ENCODE data around the gene PIK3C2G. TPM values are rescaled to one million over a fixed set of nuclear protein-coding genes. Genes with fewer than 3 reads are reported as not detected.

The PIK3C2G gene
- total RNA-seq, 4 donors from 2014 or later: 0.30 TPM; not detected in 3

DNA sequence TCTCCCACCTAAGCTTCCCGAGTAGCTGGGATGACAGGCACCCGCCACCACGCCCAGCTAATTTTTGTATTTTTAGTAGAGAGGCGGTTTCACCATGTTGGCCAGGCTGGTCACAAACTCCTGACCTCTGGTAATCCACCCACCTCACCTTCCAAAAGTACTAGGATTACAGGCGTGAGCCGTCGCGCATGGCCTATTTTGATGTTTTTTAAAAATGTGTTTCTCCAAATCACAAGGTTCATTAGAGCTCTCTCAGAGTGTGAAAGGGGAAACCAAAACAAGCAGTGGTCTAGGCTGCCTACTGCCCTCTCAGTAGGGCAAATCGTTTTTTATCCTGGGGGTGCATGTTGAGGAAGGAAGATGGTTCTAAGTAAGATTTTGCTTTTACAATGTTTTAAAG lies 211.5 kb downstream of the PIK3C2G start:
- Histone ChIP-seq H3K27me3 (no peaks in the 10 kb centered on the region), H3K4me1 (no peaks in the 10 kb centered on the region), H3K4me3 (no peak overlapping the region), H3K36me3 (no peaks in the 10 kb centered on the region), H3K9me3 (no peaks in the 10 kb centered on the region), H3K27ac (no peak overlapping the region)
- no peak for TF ChIP-seq POLR2A (IDR thresholded peaks at IDR 0.05)
- TF ChIP-seq EP300 (IDR thresholded peaks at IDR 0.05): no peak
- TF ChIP-seq CTCF (IDR thresholded peaks at IDR 0.05): no peak
- no peak for DNase-seq (ENCODE audit: low spot score in 2 of 2)
- 93 to 94% methylated on average over 9 of the region's 9 CpGs for WGBS, 2 donors

DNA sequence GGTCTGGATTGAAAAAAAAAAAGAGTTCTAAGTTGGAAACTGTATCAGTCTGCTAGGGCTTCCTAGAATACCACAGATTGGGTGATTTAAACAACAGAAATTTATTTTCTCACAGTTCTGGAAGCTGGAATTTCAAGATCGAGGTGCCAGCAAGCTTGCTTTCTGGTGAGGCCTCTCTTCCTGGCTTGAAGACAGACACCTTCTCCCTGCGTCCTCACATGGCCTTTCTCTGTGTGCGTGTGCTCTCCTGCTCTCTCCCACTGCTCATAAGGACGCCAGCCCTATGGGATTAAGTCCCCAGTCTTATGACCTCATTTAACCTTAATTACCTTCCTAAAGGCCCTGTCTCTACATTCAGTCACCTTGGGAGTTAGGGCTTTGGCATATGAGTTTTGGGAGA lies 215.5 kb downstream of the PIK3C2G start:
- Histone ChIP-seq H3K27me3 (no peaks in the 10 kb centered on the region), H3K4me3 (no peak overlapping the region), H3K27ac (no peak overlapping the region), H3K36me3 (no peaks in the 10 kb centered on the region), H3K9me3 (no peaks in the 10 kb centered on the region), H3K4me1 (no peaks in the 10 kb centered on the region)
- WGBS, 2 donors: 75% methylated on average over 4 of the region's 4 CpGs
- no peak for DNase-seq (ENCODE audit: low spot score in 2 of 2)
- TF ChIP-seq CTCF (IDR thresholded peaks at IDR 0.05) (no peak), POLR2A (IDR thresholded peaks at IDR 0.05) (no peak), EP300 (IDR thresholded peaks at IDR 0.05) (no peak)

GRCh38 chr12:18479256-18479655 lies 217.9 kb downstream of the PIK3C2G start:
- H3K27ac ChIP-seq: no peak overlapping the region
- no peaks in the 10 kb centered on the region for H3K36me3 ChIP-seq
- H3K4me3 ChIP-seq: no peak overlapping the region
- no peaks in the 10 kb centered on the region for H3K9me3 ChIP-seq
- WGBS, 2 donors: 90 to 91% methylated on average over 3 of the region's 3 CpGs
- DNase-seq (ENCODE audit: low spot score in 2 of 2): no peak
- no peaks in the 10 kb centered on the region for H3K27me3 ChIP-seq
- TF ChIP-seq EP300 (IDR thresholded peaks at IDR 0.05) (no peak), POLR2A (IDR thresholded peaks at IDR 0.05) (no peak), CTCF (IDR thresholded peaks at IDR 0.05) (no peak)
- no peaks in the 10 kb centered on the region for H3K4me1 ChIP-seq

- Histone ChIP-seq H3K27me3 (no peaks in the 10 kb centered on the region), H3K4me1 (no peaks in the 10 kb centered on the region), H3K9me3 (no peaks in the 10 kb centered on the region), H3K4me3 (no peak overlapping the region), H3K36me3 (no peaks in the 10 kb centered on the region), H3K27ac (no peak overlapping the region)
- no peak for DNase-seq (ENCODE audit: low spot score in 2 of 2)
- WGBS, 2 donors: 76 to 89% methylated on average over 2 of the region's 2 CpGs
- TF ChIP-seq EP300 (IDR thresholded peaks at IDR 0.05) (no peak), POLR2A (IDR thresholded peaks at IDR 0.05) (no peak), CTCF (IDR thresholded peaks at IDR 0.05) (no peak)
These were observed 221.3 kb downstream of the PIK3C2G start for GRCh38 chr12:18482601-18483120.

- H3K4me3 ChIP-seq: no peak overlapping the region
- no peaks in the 10 kb centered on the region for H3K4me1 ChIP-seq
- H3K36me3 ChIP-seq: no peaks in the 10 kb centered on the region
- DNase-seq (ENCODE audit: low spot score in 2 of 2): no peak
- 55 to 61% methylated on average over 3 of the region's 3 CpGs for WGBS, 2 donors
- no peaks in the 10 kb centered on the region for H3K27me3 ChIP-seq
- no peaks in the 10 kb centered on the region for H3K9me3 ChIP-seq
- H3K27ac ChIP-seq: no peak overlapping the region
- TF ChIP-seq POLR2A (IDR thresholded peaks at IDR 0.05): no peak
- TF ChIP-seq CTCF (IDR thresholded peaks at IDR 0.05): no peak
- no peak for TF ChIP-seq EP300 (IDR thresholded peaks at IDR 0.05)
These were observed 222.5 kb downstream of the PIK3C2G start for GRCh38 chr12:18483698-18484325.

All from tibial nerve (tissue), 4 donors.